Activated gamma-delta T cell (primary cell): ENCODE results near the gene ASNSD1.

Experiments used
- DNase-seq: peaks from one replicate; lab custom pipeline; 2025; lab: John Stamatoyannopoulos, UW
- total RNA-seq, 2 donors: gene quantifications; one replicate each; lab custom pipeline; 2026; lab: John Stamatoyannopoulos, UW

Gene ASNSD1
- total RNA-seq, result 27.5 to 34.0 reads per million in 2 donors

- peak; percentile 97 for DNase-seq
Observed at GRCh38 chr2:189661148-189661956, at the start of gene ASNSD1. Gene ASNSD1, plus strand, starts transcription at chr2:189661459. Its CDS starts 4,674 bp downstream, at chr2:189666133.

GRCh38 chr2:189613077-189613636 lies 48.1 kb upstream of the ASNSD1 start:
- no peak for DNase-seq

- DNase-seq, result no peak
Observed at GRCh38 chr2:189613650-189614420, 47.4 kb upstream of the ASNSD1 start.

GRCh38 chr2:189614585-189614984 lies 46.7 kb upstream of the ASNSD1 start:
- DNase-seq, result no peak

GRCh38 chr2:189618197-189618596 lies 43.1 kb upstream of the ASNSD1 start:
- DNase-seq, result no peak

GRCh38 chr2:189621781-189622180 lies 39.5 kb upstream of the ASNSD1 start:
- DNase-seq, result no peak

- DNase-seq, result no peak
Observed at GRCh38 chr2:189623049-189623448, 38.2 kb upstream of the ASNSD1 start.

- DNase-seq, result no peak
Observed at GRCh38 chr2:189624648-189625355, 36.5 kb upstream of the ASNSD1 start.

GRCh38 chr2:189625636-189626035 lies 35.6 kb upstream of the ASNSD1 start:
- DNase-seq, result no peak

GRCh38 chr2:189627789-189628188 lies 33.5 kb upstream of the ASNSD1 start:
- no peak for DNase-seq

GRCh38 chr2:189628817-189629530 lies 32.3 kb upstream of the ASNSD1 start:
- no peak for DNase-seq

- no peak for DNase-seq
Observed at GRCh38 chr2:189629531-189630453, 31.5 kb upstream of the ASNSD1 start.

- DNase-seq, result no peak
Observed at GRCh38 chr2:189631849-189632248, 29.4 kb upstream of the ASNSD1 start.

- DNase-seq, result no peak
Observed at GRCh38 chr2:189633392-189633811, 27.9 kb upstream of the ASNSD1 start.

- no peak for DNase-seq
Observed at GRCh38 chr2:189635353-189635752, 25.9 kb upstream of the ASNSD1 start.

- no peak for DNase-seq
Observed at GRCh38 chr2:189638301-189639006, 22.8 kb upstream of the ASNSD1 start.

- no peak for DNase-seq
Observed at GRCh38 chr2:189639007-189639609, 22.2 kb upstream of the ASNSD1 start.

- no peak for DNase-seq
Observed at GRCh38 chr2:189641002-189641401, 20.3 kb upstream of the ASNSD1 start.

GRCh38 chr2:189641590-189641989 lies 19.7 kb upstream of the ASNSD1 start:
- no peak for DNase-seq
